C4-2B (cell line): ENCODE measurements around the gene SMARCA5.

Experiments
- ZFX ChIP-seq: fragments of 450-650 bp; IDR thresholded peaks from 2 replicates; pipeline ENCODE4 v1.6.1; 2017
- TF ChIP-seq, protein P1 (sequence below): fragments of 450-650 bp; conservative IDR thresholded peaks from 2 replicates; pipeline ENCODE4 v1.5.1; 2017; ENCODE audit warnings: mild to moderate bottlenecking

GRCh38 chr4:143598816-143599215, 85.3 kb downstream of the SMARCA5 start:
- TF ChIP-seq, protein P1, sequence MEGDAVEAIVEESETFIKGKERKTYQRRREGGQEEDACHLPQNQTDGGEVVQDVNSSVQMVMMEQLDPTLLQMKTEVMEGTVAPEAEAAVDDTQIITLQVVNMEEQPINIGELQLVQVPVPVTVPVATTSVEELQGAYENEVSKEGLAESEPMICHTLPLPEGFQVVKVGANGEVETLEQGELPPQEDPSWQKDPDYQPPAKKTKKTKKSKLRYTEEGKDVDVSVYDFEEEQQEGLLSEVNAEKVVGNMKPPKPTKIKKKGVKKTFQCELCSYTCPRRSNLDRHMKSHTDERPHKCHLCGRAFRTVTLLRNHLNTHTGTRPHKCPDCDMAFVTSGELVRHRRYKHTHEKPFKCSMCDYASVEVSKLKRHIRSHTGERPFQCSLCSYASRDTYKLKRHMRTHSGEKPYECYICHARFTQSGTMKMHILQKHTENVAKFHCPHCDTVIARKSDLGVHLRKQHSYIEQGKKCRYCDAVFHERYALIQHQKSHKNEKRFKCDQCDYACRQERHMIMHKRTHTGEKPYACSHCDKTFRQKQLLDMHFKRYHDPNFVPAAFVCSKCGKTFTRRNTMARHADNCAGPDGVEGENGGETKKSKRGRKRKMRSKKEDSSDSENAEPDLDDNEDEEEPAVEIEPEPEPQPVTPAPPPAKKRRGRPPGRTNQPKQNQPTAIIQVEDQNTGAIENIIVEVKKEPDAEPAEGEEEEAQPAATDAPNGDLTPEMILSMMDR = no peak
- no peak for TF ChIP-seq ZFX
